ENCODE measurements around the gene HSPA12A.

HSPA12A gene

GRCh38 chr10:116663342-116663741 lies 79.0 kb downstream of the HSPA12A start:
- no peak for DNase-seq

- no peak for DNase-seq
These were observed 81.5 kb downstream of the HSPA12A start for GRCh38 chr10:116660860-116661259.

GRCh38 chr10:116659049-116659670 lies 83.2 kb downstream of the HSPA12A start:
- no peak for DNase-seq

- DNase-seq = no peak
These were observed 84.4 kb downstream of the HSPA12A start for GRCh38 chr10:116657863-116658551.

GRCh38 chr10:116656044-116656443 lies 86.3 kb downstream of the HSPA12A start:
- DNase-seq = no peak

GRCh38 chr10:116655568-116655967 lies 86.8 kb downstream of the HSPA12A start:
- no peak for DNase-seq

- no peak for DNase-seq
These were observed 87.5 kb downstream of the HSPA12A start for GRCh38 chr10:116654816-116655215.

- DNase-seq = no peak
These were observed 88.5 kb downstream of the HSPA12A start for GRCh38 chr10:116653885-116654284.

GRCh38 chr10:116648903-116649302 lies 93.5 kb downstream of the HSPA12A start:
- DNase-seq = no peak

- DNase-seq = no peak
These were observed 95.9 kb downstream of the HSPA12A start for GRCh38 chr10:116646502-116646901.

GRCh38 chr10:116637830-116638229 lies 104.5 kb downstream of the HSPA12A start:
- no peak for DNase-seq

- DNase-seq = no peak
These were observed 105.4 kb downstream of the HSPA12A start for GRCh38 chr10:116636976-116637375.

- DNase-seq = no peak
These were observed 106.0 kb downstream of the HSPA12A start for GRCh38 chr10:116636385-116636784.

GRCh38 chr10:116634126-116634975 lies 108.0 kb downstream of the HSPA12A start:
- no peak for DNase-seq

GRCh38 chr10:116633216-116633600 lies 109.2 kb downstream of the HSPA12A start:
- no peak for DNase-seq

- DNase-seq = no peak
These were observed 109.7 kb downstream of the HSPA12A start for GRCh38 chr10:116632596-116633215.

GRCh38 chr10:116631871-116632295 lies 110.5 kb downstream of the HSPA12A start:
- no peak for DNase-seq

- no peak for DNase-seq
These were observed 112.3 kb downstream of the HSPA12A start for GRCh38 chr10:116630020-116630419.

- DNase-seq = no peak
These were observed 113.0 kb downstream of the HSPA12A start for GRCh38 chr10:116629340-116629739.

GRCh38 chr10:116627386-116627933 lies 114.9 kb downstream of the HSPA12A start:
- DNase-seq = no peak

GRCh38 chr10:116626815-116627214 lies 115.6 kb downstream of the HSPA12A start:
- no peak for DNase-seq

- DNase-seq = no peak
These were observed 116.5 kb downstream of the HSPA12A start for GRCh38 chr10:116625845-116626244.

All from amniotic stem cell (primary cell).